ENCODE results near the gene NXNL1. TPM values are rescaled to one million over a fixed set of nuclear protein-coding genes. Genes with fewer than 3 reads are reported as not detected.

NXNL1 gene
- total RNA-seq, 1 experiment from 2014 or later: not detected

DNA sequence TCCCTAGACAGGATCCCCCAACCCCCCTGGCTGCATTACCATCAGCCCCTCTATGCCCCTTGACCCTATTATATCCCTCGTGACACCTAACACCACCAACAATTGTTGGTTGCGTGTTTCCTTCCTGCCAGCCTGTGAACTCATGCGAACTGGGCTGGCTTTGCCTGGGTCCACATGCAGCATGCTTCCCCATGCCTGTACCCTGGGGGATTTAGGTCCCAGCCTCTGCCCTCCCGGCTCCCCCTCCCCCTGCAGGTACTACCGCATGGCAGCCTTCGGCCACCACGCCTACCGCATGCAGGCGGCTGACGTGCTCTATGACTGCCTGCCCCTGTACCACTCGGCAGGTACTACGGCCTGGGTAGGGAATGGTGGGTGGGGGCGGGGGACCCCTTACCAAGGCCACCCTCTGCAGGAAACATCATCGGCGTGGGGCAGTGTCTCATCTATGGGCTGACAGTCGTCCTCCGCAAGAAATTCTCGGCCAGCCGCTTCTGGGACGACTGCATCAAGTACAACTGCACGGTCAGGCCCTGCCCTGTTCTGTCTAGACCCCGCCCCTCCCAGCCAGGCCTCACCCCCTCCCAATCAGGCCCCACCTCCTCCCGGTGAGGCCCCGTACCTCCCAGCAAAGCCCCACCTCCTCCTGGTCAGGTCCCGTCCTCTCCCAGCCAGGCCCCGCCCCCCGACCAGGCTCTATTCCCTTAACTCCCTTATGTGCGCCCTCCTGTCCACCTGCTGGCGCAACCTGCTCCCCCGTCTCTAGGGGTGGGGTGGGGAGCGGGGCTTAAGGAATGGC lies 28.1 kb upstream of the NXNL1 start:
- peaks cover 14 to 24% of the 10 kb centered on the region in 2 experiments for H3K4me1 Mint-ChIP-seq
- TF ChIP-seq, protein P1, sequence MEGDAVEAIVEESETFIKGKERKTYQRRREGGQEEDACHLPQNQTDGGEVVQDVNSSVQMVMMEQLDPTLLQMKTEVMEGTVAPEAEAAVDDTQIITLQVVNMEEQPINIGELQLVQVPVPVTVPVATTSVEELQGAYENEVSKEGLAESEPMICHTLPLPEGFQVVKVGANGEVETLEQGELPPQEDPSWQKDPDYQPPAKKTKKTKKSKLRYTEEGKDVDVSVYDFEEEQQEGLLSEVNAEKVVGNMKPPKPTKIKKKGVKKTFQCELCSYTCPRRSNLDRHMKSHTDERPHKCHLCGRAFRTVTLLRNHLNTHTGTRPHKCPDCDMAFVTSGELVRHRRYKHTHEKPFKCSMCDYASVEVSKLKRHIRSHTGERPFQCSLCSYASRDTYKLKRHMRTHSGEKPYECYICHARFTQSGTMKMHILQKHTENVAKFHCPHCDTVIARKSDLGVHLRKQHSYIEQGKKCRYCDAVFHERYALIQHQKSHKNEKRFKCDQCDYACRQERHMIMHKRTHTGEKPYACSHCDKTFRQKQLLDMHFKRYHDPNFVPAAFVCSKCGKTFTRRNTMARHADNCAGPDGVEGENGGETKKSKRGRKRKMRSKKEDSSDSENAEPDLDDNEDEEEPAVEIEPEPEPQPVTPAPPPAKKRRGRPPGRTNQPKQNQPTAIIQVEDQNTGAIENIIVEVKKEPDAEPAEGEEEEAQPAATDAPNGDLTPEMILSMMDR (conservative IDR thresholded peaks at IDR 0.05): peak; percentile 79
- H3K9me3 ChIP-seq (ENCODE audit: control insufficient read depth, low read depth, low read length): no peaks in the 10 kb centered on the region
- H3K18ac ChIP-seq (ENCODE audit: insufficient read length, low read depth, low read length): peak overlapping the region; percentile 4
- no peak overlapping the region for H3K56ac ChIP-seq (ENCODE audit: insufficient read length, low read depth, low read length)
- no CpG with 5 or more reads among the region's 31 CpGs for WGBS (ENCODE audit: extremely low coverage, insufficient read length, low lambda C conversion rate)
- peak; percentile 99 for DNase-seq
- H3K79me2 ChIP-seq (ENCODE audit: insufficient read depth, low read length): no peaks in the 10 kb centered on the region
- H3T11ph ChIP-seq (ENCODE audit: low read length): no peak overlapping the region
- no peak overlapping the region for H3K27ac ChIP-seq (ENCODE audit: insufficient read length, low read depth, low read length)
- peaks cover 7% of the 10 kb centered on the region; the same call in 1 of the 2 replicates for H3K4me1 ChIP-seq (ENCODE audit: insufficient read depth, low read length)
- H3K4ac ChIP-seq (ENCODE audit: low read depth, low read length): no peak overlapping the region
- no peak overlapping the region for H4K91ac ChIP-seq (ENCODE audit: insufficient read length, low read depth, low read length)
- H3K27ac Mint-ChIP-seq: peak overlapping the region; percentile 10 to 97 (median 76); a peak in 3 of 7 replicates
- H4K5ac ChIP-seq (ENCODE audit: insufficient read length, low read depth, low read length): no peak overlapping the region
- no peak overlapping the region for H2AK5ac ChIP-seq (ENCODE audit: insufficient read length, low read length)
- peak overlapping the region; percentile 43; the same call in 1 of the 2 replicates for H3K14ac ChIP-seq (ENCODE audit: insufficient read depth, low read length)
- no peak overlapping the region for H2BK20ac ChIP-seq (ENCODE audit: low read depth, low read length, poor library complexity, severe bottlenecking)
- no peak overlapping the region for H2BK120ac ChIP-seq (ENCODE audit: low read depth, low read length, poor library complexity, severe bottlenecking)
- peaks cover 7% of the 10 kb centered on the region for H3K23me2 ChIP-seq (ENCODE audit: insufficient read length, low read depth, low read length, poor library complexity, severe bottlenecking)
- H3K4me3 Mint-ChIP-seq: peak overlapping the region; percentile 81 to 90
- no peak overlapping the region for H2BK15ac ChIP-seq (ENCODE audit: low read depth, low read length)
- no peak overlapping the region for H2BK12ac ChIP-seq (ENCODE audit: insufficient read length, low read depth, low read length)
- no peaks in the 10 kb centered on the region for H4K20me1 ChIP-seq (ENCODE audit: control insufficient read depth, insufficient read depth, insufficient read length)
- H4K8ac ChIP-seq (replicated peaks; ENCODE audit: insufficient read length, low read depth, low read length): no peak overlapping the region
- H2BK5ac ChIP-seq (ENCODE audit: insufficient read length, low read length): no peak overlapping the region
- no peak overlapping the region for H3K23ac ChIP-seq (ENCODE audit: insufficient read length, low read depth, low read length)
- H3K36me3 Mint-ChIP-seq (ENCODE audit: insufficient read depth in 1 of 3, low read depth in 3 of 3): no peaks in the 10 kb centered on the region; a peak in 1 of 7 replicates
- H3K4me2 ChIP-seq (ENCODE audit: insufficient read depth, insufficient read length, low read length): peak overlapping the region; percentile 69
- peak overlapping the region; percentile 2 for H3K9ac ChIP-seq (ENCODE audit: extremely low read depth, insufficient read length, low read length)
- peaks cover 0 to 2% of the 10 kb centered on the region in 2 experiments; a peak in 1 of 5 replicates for H3K9me3 Mint-ChIP-seq
- no peaks in the 10 kb centered on the region for H3K27me3 ChIP-seq (ENCODE audit: insufficient read depth, low read length)
- H3K27me3 Mint-ChIP-seq (ENCODE audit: low read depth): peaks cover 3% of the 10 kb centered on the region
- no peaks in the 10 kb centered on the region for H3K79me1 ChIP-seq (ENCODE audit: insufficient read depth, low read depth, low read length, poor library complexity, severe bottlenecking)
- no peak overlapping the region for H2AFZ ChIP-seq (ENCODE audit: low read length)
